Measurements from ENCODE around the gene CUX1.

CUX1 gene

GRCh38 chr7:102264367-102264891, 447.0 kb downstream of the CUX1 start:
- H3K9ac ChIP-seq = no peak overlapping the region
- H3K4me2 ChIP-seq = no peak overlapping the region
- no peak overlapping the region for H2AFZ ChIP-seq (ENCODE audit: low read depth)

GRCh38 chr7:102266541-102266940, 449.1 kb downstream of the CUX1 start:
- H4K20me1 ChIP-seq (ENCODE audit: insufficient read depth) = no peaks in the 10 kb centered on the region
- no peaks in the 10 kb centered on the region for H3K36me3 ChIP-seq (ENCODE audit: insufficient read depth)
- H3K27ac ChIP-seq = no peak overlapping the region
- H2AFZ ChIP-seq (ENCODE audit: low read depth) = no peak overlapping the region
- no peaks in the 10 kb centered on the region for H3K27me3 ChIP-seq (ENCODE audit: insufficient read depth, low read depth)
- H3K9ac ChIP-seq = no peak overlapping the region
- no peaks in the 10 kb centered on the region for H3K79me2 ChIP-seq (ENCODE audit: insufficient read depth, low read depth)
- H3K4me3 ChIP-seq (IDR thresholded peaks at IDR 0.05; ENCODE audit: insufficient read depth, low read depth, low read length) = no peak overlapping the region
- H3K4me1 ChIP-seq (ENCODE audit: low read depth, poor library complexity, severe bottlenecking) = no peaks in the 10 kb centered on the region
- no peak for TF ChIP-seq CTCF (conservative IDR thresholded peaks at IDR 0.05; ENCODE audit: low read depth, low read length)
- no peak overlapping the region for H3K4me2 ChIP-seq

More at GRCh38 chr7:102264367-102264891, 447.0 kb downstream of the CUX1 start:
- H4K20me1 ChIP-seq (ENCODE audit: insufficient read depth) = no peaks in the 10 kb centered on the region
- no peak overlapping the region for H3K4me3 ChIP-seq (IDR thresholded peaks at IDR 0.05; ENCODE audit: insufficient read depth, low read depth, low read length)
- no peaks in the 10 kb centered on the region for H3K4me1 ChIP-seq (ENCODE audit: low read depth, poor library complexity, severe bottlenecking)
- no peak for TF ChIP-seq CTCF (conservative IDR thresholded peaks at IDR 0.05; ENCODE audit: low read depth, low read length)
- no peaks in the 10 kb centered on the region for H3K27me3 ChIP-seq (ENCODE audit: insufficient read depth, low read depth)
- no peaks in the 10 kb centered on the region for H3K79me2 ChIP-seq (ENCODE audit: insufficient read depth, low read depth)
- no peaks in the 10 kb centered on the region for H3K36me3 ChIP-seq (ENCODE audit: insufficient read depth)
- H3K27ac ChIP-seq = no peak overlapping the region

- no peak for TF ChIP-seq CTCF (conservative IDR thresholded peaks at IDR 0.05; ENCODE audit: low read depth, low read length)
- no peaks in the 10 kb centered on the region for H4K20me1 ChIP-seq (ENCODE audit: insufficient read depth)
- no peak overlapping the region for H3K4me2 ChIP-seq
- peaks cover 8% of the 10 kb centered on the region for H3K4me1 ChIP-seq (ENCODE audit: low read depth, poor library complexity, severe bottlenecking)
- no peaks in the 10 kb centered on the region for H3K36me3 ChIP-seq (ENCODE audit: insufficient read depth)
- H3K4me3 ChIP-seq (IDR thresholded peaks at IDR 0.05; ENCODE audit: insufficient read depth, low read depth, low read length) = no peak overlapping the region
- H3K27ac ChIP-seq = no peak overlapping the region
- H3K9ac ChIP-seq = no peak overlapping the region
- no peaks in the 10 kb centered on the region for H3K27me3 ChIP-seq (ENCODE audit: insufficient read depth, low read depth)
- no peak overlapping the region for H2AFZ ChIP-seq (ENCODE audit: low read depth)
- H3K79me2 ChIP-seq (ENCODE audit: insufficient read depth, low read depth) = no peaks in the 10 kb centered on the region
These were observed 451.2 kb downstream of the CUX1 start for GRCh38 chr7:102268635-102269034.

- H3K79me2 ChIP-seq (ENCODE audit: insufficient read depth, low read depth) = no peaks in the 10 kb centered on the region
- H3K4me3 ChIP-seq (IDR thresholded peaks at IDR 0.05; ENCODE audit: insufficient read depth, low read depth, low read length) = no peak overlapping the region
- H2AFZ ChIP-seq (ENCODE audit: low read depth) = no peak overlapping the region
- H3K27me3 ChIP-seq (ENCODE audit: insufficient read depth, low read depth) = no peaks in the 10 kb centered on the region
- TF ChIP-seq CTCF (conservative IDR thresholded peaks at IDR 0.05; ENCODE audit: low read depth, low read length) = no peak
- peaks cover 14% of the 10 kb centered on the region for H3K4me1 ChIP-seq (ENCODE audit: low read depth, poor library complexity, severe bottlenecking)
- H3K4me2 ChIP-seq = no peak overlapping the region
- no peak overlapping the region for H3K27ac ChIP-seq
- no peaks in the 10 kb centered on the region for H4K20me1 ChIP-seq (ENCODE audit: insufficient read depth)
- no peak overlapping the region for H3K9ac ChIP-seq
- no peaks in the 10 kb centered on the region for H3K36me3 ChIP-seq (ENCODE audit: insufficient read depth)
These were observed 452.9 kb downstream of the CUX1 start for GRCh38 chr7:102270178-102270887.

Data from KMS-11 (cell line).